ENCODE results near the gene COASY. TPM values are rescaled to one million over a fixed set of nuclear protein-coding genes. Genes with fewer than 3 reads are reported as not detected.

Gene COASY
- total and polyA plus RNA-seq, 2 of the 4 experiments (the other 2 are of a cell fraction) = 10.6 to 44.0 TPM

DNA sequence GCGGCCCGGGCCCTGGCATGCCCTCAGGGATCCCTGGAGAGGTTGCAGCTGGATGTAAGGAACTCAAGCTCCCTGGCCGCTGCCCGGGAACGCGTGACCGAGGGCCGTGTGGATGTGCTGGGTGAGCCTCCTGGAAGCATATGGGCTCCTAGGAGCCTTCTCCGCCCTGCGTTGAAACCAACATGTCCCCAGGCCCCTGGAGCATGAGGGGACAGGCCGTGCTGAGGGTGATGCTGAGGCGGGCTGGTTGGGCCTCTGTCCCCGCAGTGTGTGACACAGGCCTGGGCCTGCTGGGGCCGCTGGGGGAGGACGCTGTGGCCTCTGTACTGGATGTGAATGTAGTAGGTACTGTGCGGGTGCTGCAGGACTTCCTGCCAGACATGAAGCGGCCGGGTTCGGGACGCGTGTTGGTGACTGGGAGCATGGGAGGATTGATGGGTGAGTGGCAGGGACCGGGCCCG, 14.9 kb upstream of the COASY start:
- dilution Hi-C loops (cut with HindIII; ENCODE audit: low sequenced_read_pairs, unreplicated experiment) = no loop called here
- CTCF ChIA-PET = no interaction called here
- POLR2A ChIA-PET (ENCODE audit: unreplicated experiment) = no interaction called here
- H3K4me1 ChIP-seq (ENCODE audit: control insufficient read depth, insufficient read depth, low read length) = peaks cover 3% of the 10 kb centered on the region; the same call in 1 of the 2 replicates
- 93% methylated on average over 3 of the region's 23 CpGs; no CpG with 5 or more reads in 1 of the 2 experiments for WGBS, 2 experiments (ENCODE audit: extremely low coverage in 2 of 2, insufficient read length in 1 of 2)
- no peak overlapping the region for H2BK20ac ChIP-seq (ENCODE audit: low read depth, low read length)
- H2AFZ ChIP-seq (replicated peaks; ENCODE audit: low read length, poor library complexity) = no peak overlapping the region
- BruUV-seq (replicated peaks) = no TSS peak
- no peak overlapping the region for H4K5ac ChIP-seq (ENCODE audit: low read depth, low read length)
- no peak overlapping the region for H2AK5ac ChIP-seq (ENCODE audit: low read depth, low read length)
- TF ChIP-seq RCOR1 (IDR thresholded peaks at IDR 0.05; ENCODE audit: insufficient replicate concordance, low read length) (no peak), MXI1 (IDR thresholded peaks at IDR 0.05; ENCODE audit: borderline replicate concordance, low read depth, low read length) (no peak), POLR2A (IDR thresholded peaks at IDR 0.05; ENCODE audit: low read depth, low read length) (no peak), USF2 (IDR thresholded peaks at IDR 0.05; ENCODE audit: low read depth, low read length) (no peak), ELK1 (IDR thresholded peaks at IDR 0.05; ENCODE audit: borderline replicate concordance, low read depth, low read length) (no peak), SMC3 (IDR thresholded peaks at IDR 0.05; ENCODE audit: low read depth, low read length) (no peak), MAFK (IDR thresholded peaks at IDR 0.05; ENCODE audit: low read depth, low read length) (no peak), FOS (IDR thresholded peaks at IDR 0.05; ENCODE audit: low read depth, low read length) (no peak), MAZ (IDR thresholded peaks at IDR 0.05; ENCODE audit: borderline replicate concordance, low read depth, low read length) (no peak), BHLHE40 (IDR thresholded peaks at IDR 0.05; ENCODE audit: low read depth, low read length) (no peak)
- in situ Hi-C loops (cut with MboI; ENCODE audit: low sequenced_read_pairs) = no loop called here
- peaks cover 3 to 27% of the 10 kb centered on the region in 2 experiments for H3K79me1 ChIP-seq (ENCODE audit: low read depth in 1 of 2, low read length in 2 of 2)
- H4K20me1 ChIP-seq (ENCODE audit: insufficient read depth, low read length) = no peaks in the 10 kb centered on the region; the same call in 1 of the 2 replicates
- no peak overlapping the region for H3K14ac ChIP-seq (replicated peaks; ENCODE audit: low read depth, low read length)
- ATAC-seq (ENCODE audit: low read depth) (peak; percentile 7; the same call in 1 of the 2 replicates), DNase-seq (no peak)
- H2BK120ac ChIP-seq (ENCODE audit: low read depth, low read length) = no peak overlapping the region
- H3K27me3 ChIP-seq (ENCODE audit: control insufficient read depth, insufficient read depth, low read length) = no peaks in the 10 kb centered on the region
- H4K91ac ChIP-seq (ENCODE audit: insufficient read depth, low read depth, low read length) = no peak overlapping the region
- H2BK5ac ChIP-seq (ENCODE audit: low read depth, low read length, poor library complexity, severe bottlenecking) = no peak overlapping the region
- no peak overlapping the region for H3K23ac ChIP-seq (ENCODE audit: low read depth, low read length)
- no peak overlapping the region for H2AK9ac ChIP-seq (replicated peaks; ENCODE audit: low read depth, low read length, poor library complexity)
- no peak overlapping the region for H3K9ac ChIP-seq (ENCODE audit: low read depth, low read length)
- H3K18ac ChIP-seq (ENCODE audit: low read depth, low read length) = no peak overlapping the region
- H3K9me1 ChIP-seq (ENCODE audit: insufficient read depth, low read length) = peaks cover 4% of the 10 kb centered on the region; the same call in 1 of the 2 replicates
- H3K27ac ChIP-seq (ENCODE audit: insufficient read depth, low read length) = no peak overlapping the region
- H3K56ac ChIP-seq (ENCODE audit: extremely low read depth, insufficient read depth, low read length) = no peak overlapping the region
- H2BK15ac ChIP-seq (ENCODE audit: low read depth, low read length) = no peak overlapping the region
- intact Hi-C loops (cut with micrococcal nuclease) = no loop called here
- no peak overlapping the region for H3K4me3 ChIP-seq (ENCODE audit: insufficient read depth, low read depth, low read length)
- no peak overlapping the region for H3K4me2 ChIP-seq (ENCODE audit: low read depth, low read length)
- H3K36me3 ChIP-seq (ENCODE audit: control insufficient read depth, insufficient read depth, low read length) = peaks cover 29% of the 10 kb centered on the region; the same call in 1 of the 2 replicates
- no peak overlapping the region for H3K4ac ChIP-seq (ENCODE audit: low read depth, low read length)
- no peak overlapping the region for H4K8ac ChIP-seq (ENCODE audit: low read depth in 2 of 2, low read length in 2 of 2)
- no peaks in the 10 kb centered on the region for H3K9me3 ChIP-seq (ENCODE audit: control insufficient read depth, insufficient read depth, low read length)

All from IMR-90 (cell line).